Parathyroid adenoma (tissue), 2 donors: Measurements from ENCODE around the gene GSTK1.
A peak's percentile ranks its signal among the peaks of the same experiment; 100 is the strongest.
"Not testable (repeated sequence)": the region's sequence is repeated elsewhere in the genome, so short reads cannot be mapped to it uniquely, and the experiment has no call there.

ENCODE experiments used
- H2AFZ ChIP-seq: fragments of 300-600 bp; sonication (generic); one replicate; pipeline ENCODE4 v1.7.0; 2017; ENCODE audit warnings: antibody characterized with exemption, mild to moderate bottlenecking
- H3K27ac ChIP-seq: fragments of 300-600 bp; sonication (generic); one replicate; pipeline ENCODE4 v1.7.0; 2017
- H3K27me3 ChIP-seq: fragments of 300-600 bp; sonication (generic); one replicate; pipeline ENCODE4 v1.7.0; 2017; ENCODE audit warnings: low read length; ENCODE audit not compliant: control insufficient read depth, insufficient read depth
- H3K36me3 ChIP-seq: fragments of 300-600 bp; sonication (generic); one replicate; pipeline ENCODE4 v1.7.0; 2017; ENCODE audit warnings: low read length; ENCODE audit not compliant: control insufficient read depth, insufficient read depth
- H3K4me1 ChIP-seq: fragments of 300-600 bp; sonication (generic); one replicate; pipeline ENCODE4 v1.7.0; 2017; ENCODE audit warnings: control low read depth
- H3K4me2 ChIP-seq: fragments of 300-600 bp; sonication (generic); one replicate; pipeline ENCODE4 v1.7.0; 2017; ENCODE audit warnings: low read length
- H3K4me3 ChIP-seq: fragments of 300-600 bp; sonication (generic); one replicate; pipeline ENCODE4 v1.7.0; 2017; ENCODE audit warnings: low read depth, low read length
- H3K79me2 ChIP-seq: fragments of 300-600 bp; sonication (generic); one replicate; pipeline ENCODE4 v1.7.0; 2017; ENCODE audit warnings: control low read depth
- H3K9ac ChIP-seq: fragments of 300-600 bp; sonication (generic); one replicate; pipeline ENCODE4 v1.7.0; 2017; ENCODE audit warnings: mild to moderate bottlenecking
- H3K9me3 ChIP-seq: fragments of 300-600 bp; sonication (generic); one replicate; pipeline ENCODE4 v1.7.0; 2017; ENCODE audit warnings: low read length; ENCODE audit not compliant: control insufficient read depth
- TF ChIP-seq, protein P1 (sequence below): fragments of 300-600 bp; sonication (generic); IDR thresholded peaks from one replicate; pipeline ENCODE4 v1.7.0; 2017; ENCODE audit warnings: antibody characterized with exemption, mild to moderate bottlenecking
- donor health status: primary hyperparathyroidism.

The GSTK1 gene

GRCh38 chr7:143263266-143264195 is at the start of gene GSTK1:
TSS of gene GSTK1 (plus strand) at chr7:143263441. CDS start at chr7:143263514, 73 bp downstream.
- Histone ChIP-seq H3K9ac (peak within 1 kb of the TSS; percentile 41), H3K79me2 (no peaks in the 10 kb centered on the region), H3K27me3 (no peaks in the 10 kb centered on the region), H3K4me2 (peak within 1 kb of the TSS; percentile 93), H2AFZ (peak within 1 kb of the TSS; percentile 85), H3K9me3 (no peaks in the 10 kb centered on the region), H3K36me3 (no peaks in the 10 kb centered on the region), H3K4me1 (no peaks in the 10 kb centered on the region), H3K27ac (peak within 1 kb of the TSS; percentile 72), H3K4me3 (peak within 1 kb of the TSS; percentile 99)
- TF ChIP-seq, protein P1, sequence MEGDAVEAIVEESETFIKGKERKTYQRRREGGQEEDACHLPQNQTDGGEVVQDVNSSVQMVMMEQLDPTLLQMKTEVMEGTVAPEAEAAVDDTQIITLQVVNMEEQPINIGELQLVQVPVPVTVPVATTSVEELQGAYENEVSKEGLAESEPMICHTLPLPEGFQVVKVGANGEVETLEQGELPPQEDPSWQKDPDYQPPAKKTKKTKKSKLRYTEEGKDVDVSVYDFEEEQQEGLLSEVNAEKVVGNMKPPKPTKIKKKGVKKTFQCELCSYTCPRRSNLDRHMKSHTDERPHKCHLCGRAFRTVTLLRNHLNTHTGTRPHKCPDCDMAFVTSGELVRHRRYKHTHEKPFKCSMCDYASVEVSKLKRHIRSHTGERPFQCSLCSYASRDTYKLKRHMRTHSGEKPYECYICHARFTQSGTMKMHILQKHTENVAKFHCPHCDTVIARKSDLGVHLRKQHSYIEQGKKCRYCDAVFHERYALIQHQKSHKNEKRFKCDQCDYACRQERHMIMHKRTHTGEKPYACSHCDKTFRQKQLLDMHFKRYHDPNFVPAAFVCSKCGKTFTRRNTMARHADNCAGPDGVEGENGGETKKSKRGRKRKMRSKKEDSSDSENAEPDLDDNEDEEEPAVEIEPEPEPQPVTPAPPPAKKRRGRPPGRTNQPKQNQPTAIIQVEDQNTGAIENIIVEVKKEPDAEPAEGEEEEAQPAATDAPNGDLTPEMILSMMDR = no peak

DNA sequence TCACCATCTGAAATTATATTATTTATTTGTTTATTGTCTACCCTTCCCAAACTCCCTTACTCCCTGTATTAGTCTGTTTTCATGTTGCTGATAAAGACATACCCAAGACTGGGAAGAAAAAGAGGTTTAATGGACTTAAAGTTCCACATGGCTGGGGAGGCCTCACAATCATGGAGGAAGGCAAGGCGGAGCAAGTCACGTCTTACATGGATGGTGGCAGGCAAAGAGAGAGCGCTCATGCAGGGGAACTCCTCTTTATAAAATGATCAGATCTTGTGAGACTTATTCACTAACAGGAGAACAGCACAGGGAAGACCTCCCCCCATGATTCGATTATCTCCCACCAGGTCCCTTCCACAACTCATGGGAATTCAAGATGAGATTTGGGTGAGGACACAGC is 49.8 kb upstream of the GSTK1 start:
- H3K4me2 ChIP-seq, H2AFZ ChIP-seq, H3K36me3 ChIP-seq, H3K9ac ChIP-seq, H3K4me1 ChIP-seq, H3K27ac ChIP-seq, H3K9me3 ChIP-seq, H3K27me3 ChIP-seq, H3K79me2 ChIP-seq, H3K4me3 ChIP-seq: not testable (repeated sequence)

GRCh38 chr7:143214789-143215679 is 48.2 kb upstream of the GSTK1 start:
- Histone ChIP-seq H3K4me2 (no peak overlapping the region), H3K9ac (no peak overlapping the region), H2AFZ (no peak overlapping the region), H3K9me3 (no peaks in the 10 kb centered on the region), H3K79me2 (no peaks in the 10 kb centered on the region), H3K27ac (no peak overlapping the region), H3K36me3 (no peaks in the 10 kb centered on the region), H3K27me3 (no peaks in the 10 kb centered on the region), H3K4me3 (no peak overlapping the region), H3K4me1 (no peaks in the 10 kb centered on the region)
- TF ChIP-seq, protein P1 = peak; percentile 100

- Histone ChIP-seq H3K27me3 (no peaks in the 10 kb centered on the region), H3K9ac (no peak overlapping the region), H3K27ac (no peak overlapping the region), H3K36me3 (no peaks in the 10 kb centered on the region), H3K4me1 (no peaks in the 10 kb centered on the region), H3K79me2 (no peaks in the 10 kb centered on the region), H3K9me3 (no peaks in the 10 kb centered on the region), H3K4me3 (no peak overlapping the region), H2AFZ (no peak overlapping the region), H3K4me2 (no peak overlapping the region)
- TF ChIP-seq, protein P1 = no peak
Measured at GRCh38 chr7:143216151-143216550, 47.1 kb upstream of the GSTK1 start.

DNA sequence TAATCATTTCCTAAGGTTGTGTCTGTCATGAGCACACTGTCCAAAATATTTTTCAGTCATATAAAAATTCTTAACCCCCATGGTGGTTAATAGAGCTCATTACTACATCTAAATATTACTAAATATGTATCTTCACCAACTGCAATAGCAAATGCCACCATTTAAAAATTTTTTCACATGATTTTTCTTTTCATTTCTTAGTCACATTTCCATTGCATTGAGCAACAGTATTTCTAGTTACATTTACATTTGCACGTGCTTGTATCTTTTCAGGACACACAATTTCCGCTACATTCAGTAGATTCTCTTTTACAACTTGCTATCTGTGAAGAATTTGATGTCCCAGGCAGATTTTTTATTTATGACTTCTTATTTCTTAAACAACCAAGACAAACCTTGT is 46.6 kb upstream of the GSTK1 start:
- H3K9ac ChIP-seq = no peak overlapping the region
- H3K27ac ChIP-seq = no peak overlapping the region
- H3K4me1 ChIP-seq = no peaks in the 10 kb centered on the region
- H3K9me3 ChIP-seq = no peaks in the 10 kb centered on the region
- no peak overlapping the region for H3K4me2 ChIP-seq
- TF ChIP-seq, protein P1 = no peak
- H3K4me3 ChIP-seq = no peak overlapping the region
- no peaks in the 10 kb centered on the region for H3K36me3 ChIP-seq
- no peaks in the 10 kb centered on the region for H3K79me2 ChIP-seq
- H3K27me3 ChIP-seq = no peaks in the 10 kb centered on the region
- no peak overlapping the region for H2AFZ ChIP-seq
